HG03139 (cell line): ENCODE results near the gene MOK.

Experiments used
- ATAC-seq: cut with Tn5 transposase; IDR thresholded peaks from one replicate; pipeline ENCODE4 v1.9.1; 2021; ENCODE audit not compliant: unreplicated experiment

Gene MOK

DNA sequence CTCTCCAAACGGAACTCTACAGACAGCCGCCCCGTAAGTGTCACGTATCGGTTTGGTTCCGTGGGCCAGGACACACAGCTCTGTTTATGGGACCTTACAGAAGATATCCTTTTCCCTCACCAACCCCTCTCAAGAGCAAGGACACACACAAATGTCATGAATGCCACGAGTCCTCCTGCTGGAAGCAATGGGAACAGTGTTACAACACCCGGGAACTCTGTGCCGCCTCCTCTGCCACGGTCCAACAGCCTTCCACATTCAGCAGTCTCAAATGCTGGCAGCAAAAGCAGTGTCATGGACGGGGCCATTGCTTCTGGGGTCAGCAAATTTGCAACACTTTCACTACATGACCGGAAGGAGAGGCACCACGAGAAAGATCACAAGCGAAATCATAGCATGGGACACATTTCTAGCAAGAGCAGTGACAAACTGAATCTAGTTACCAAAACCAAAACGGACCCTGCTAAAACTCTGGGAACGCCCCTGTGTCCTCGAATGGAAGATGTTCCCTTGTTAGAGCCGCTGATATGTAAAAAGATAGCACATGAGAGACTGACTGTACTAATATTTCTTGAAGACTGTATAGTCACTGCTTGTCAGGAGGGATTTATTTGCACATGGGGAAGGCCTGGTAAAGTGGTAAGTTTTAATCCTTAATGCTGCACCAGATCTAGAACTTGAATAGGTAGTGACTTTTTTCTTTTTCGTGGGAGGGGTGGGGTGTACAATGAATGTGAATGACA lies 95.6 kb downstream of the MOK start:
- no peak for ATAC-seq

DNA sequence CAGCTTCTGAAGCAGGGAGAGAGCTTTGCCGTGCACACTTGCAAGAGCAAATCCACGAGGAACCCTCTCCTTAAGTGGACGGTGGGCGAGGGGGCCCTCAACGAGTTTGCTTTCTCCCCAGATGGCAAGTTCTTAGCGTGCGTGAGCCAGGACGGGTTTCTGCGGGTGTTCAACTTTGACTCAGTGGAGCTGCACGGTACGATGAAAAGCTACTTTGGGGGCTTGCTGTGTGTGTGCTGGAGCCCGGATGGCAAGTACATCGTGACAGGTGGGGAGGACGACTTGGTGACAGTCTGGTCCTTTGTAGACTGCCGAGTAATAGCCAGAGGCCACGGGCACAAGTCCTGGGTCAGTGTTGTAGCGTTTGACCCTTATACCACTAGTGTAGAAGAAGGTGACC lies 96.2 kb downstream of the MOK start:
- no peak for ATAC-seq

DNA sequence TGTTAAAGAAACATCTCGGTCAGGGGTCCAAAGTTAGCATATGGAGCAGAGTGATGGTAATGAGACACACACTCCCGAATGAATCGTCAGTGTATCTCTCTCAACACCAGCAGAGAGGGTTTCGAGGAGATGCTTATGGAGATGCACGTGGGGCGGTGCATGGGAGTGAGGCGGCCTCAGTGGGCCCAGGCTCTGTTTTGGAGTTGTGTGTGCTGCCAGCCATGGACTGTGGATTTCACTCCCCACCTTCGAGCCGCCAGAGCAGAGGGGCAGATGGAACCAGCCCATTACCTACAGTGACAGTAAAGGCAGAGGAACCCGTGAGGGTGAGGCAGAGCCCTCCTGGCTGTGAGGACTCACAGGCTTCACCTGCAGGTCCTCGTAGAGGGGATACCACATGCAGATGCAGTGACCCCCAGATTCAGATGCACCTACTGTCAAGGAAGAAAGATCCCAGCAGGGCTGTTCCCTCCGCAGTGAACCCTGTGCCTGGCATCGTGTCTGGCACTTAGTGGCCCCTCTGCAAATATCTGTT lies 97.1 kb downstream of the MOK start:
- ATAC-seq: no peak

DNA sequence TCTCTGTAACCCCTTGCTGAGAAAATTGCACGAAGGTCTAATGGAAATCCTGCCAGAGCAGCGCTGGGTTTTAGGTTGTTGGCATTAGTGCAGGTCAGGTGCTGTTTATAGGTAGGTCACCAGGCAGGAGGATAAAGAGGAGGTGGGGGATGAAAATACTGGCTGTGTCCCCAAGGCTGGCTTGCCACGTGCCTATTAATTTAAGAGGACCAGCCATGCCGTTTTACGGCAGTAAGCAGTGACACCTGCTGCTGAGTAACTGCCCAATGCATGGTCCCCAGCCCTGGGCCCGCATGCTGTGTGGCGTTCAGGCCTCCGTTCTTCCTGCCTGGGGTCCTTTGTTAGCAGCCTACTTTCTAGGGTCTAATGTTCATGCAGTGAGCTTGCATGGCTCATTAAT lies 98.0 kb downstream of the MOK start:
- no peak for ATAC-seq

DNA sequence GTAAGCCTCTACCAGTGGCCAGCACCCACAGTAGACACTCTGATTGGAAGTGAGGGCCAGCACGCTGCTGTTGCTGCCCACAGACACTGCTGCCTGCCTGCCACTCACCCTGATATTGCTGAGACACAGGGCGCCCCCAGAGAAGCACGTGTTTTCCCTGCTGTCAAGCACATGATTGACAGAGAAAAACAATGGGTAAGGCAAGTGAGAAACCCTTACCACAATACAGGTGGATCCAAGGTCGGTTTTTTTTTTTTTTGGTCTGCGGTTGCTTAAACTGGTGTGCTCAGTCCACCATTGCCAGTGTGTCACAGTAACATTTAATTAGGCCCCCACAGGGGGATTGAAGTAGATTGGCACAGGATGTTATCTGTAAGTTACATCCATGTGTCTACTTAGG lies 99.4 kb downstream of the MOK start:
- no peak for ATAC-seq

DNA sequence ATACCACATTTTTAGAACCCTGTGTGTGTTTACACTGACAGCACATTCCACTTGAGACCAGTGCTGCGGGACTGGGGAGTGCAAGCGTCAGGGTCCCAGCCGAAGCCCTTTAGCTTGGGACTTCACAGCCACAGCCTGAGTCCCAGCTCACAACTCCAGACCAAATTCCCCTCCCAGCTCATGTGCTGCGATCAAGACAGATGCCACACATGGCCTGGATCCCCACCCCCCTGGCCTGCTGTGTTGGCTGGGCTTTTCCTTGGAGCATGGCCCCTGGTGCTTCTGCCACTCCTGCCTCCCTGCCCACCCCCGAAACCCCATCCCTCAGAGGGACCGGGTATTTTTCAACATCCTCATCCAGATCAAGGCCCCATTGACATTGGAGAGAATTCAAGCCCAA lies 101.6 kb downstream of the MOK start:
- no peak for ATAC-seq

DNA sequence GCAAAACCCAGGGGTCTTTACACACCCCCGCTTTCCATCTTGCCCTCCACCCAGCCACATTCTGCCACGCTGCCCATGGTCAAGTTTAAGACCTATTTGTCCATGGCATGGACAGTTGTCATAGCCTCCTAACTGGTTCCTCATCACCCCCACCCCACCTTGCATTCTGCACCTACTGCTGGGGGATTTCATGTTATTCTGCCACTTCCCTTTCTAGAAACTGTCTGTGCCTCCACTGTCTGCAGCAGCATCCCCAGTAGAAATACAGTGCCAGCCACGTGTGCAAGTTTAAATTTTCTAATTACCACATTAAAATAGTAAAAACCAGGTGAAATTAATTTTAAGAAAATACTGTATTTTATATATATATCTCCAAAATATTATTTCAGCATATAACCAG lies 102.0 kb downstream of the MOK start:
- no peak for ATAC-seq

DNA sequence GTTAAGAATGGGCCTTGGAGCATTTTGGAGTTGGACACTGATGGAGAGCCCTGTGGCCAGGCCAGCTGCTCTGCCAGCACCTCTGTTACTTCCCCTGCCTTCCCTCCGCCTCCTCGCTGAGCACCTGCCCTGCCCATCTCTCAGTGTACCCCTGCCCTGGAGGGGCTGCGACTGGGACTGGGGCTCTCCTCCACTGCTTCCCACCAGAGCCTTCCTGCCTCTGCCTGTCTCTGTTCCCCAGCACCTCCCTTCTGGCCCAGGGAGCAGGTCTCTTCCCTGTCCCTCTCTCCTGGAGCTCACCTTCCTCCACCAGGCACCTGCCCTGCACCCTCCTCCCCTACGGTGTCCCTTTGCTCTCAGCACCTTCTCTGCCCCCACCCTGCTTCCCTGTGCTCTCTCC lies 103.2 kb downstream of the MOK start:
- ATAC-seq: no peak

DNA sequence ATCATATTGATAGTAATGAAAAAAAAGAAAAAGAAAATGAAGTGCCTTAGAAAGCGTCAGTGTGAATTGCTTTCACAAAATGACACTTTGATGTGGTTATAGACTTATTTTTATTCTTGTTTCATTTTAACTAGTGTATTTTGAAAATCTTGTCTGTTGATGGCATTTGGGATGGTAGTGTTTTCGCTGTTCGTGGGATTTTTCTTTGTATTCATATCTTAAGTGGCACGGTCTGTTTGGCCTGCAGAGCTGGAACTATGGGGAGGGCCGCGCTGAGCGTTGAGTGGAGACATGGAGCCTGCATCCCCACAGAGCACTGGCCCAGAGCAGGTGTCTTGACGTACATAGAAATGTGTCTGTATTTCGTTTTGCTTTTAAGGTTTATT lies 103.6 kb downstream of the MOK start:
- no peak for ATAC-seq

DNA sequence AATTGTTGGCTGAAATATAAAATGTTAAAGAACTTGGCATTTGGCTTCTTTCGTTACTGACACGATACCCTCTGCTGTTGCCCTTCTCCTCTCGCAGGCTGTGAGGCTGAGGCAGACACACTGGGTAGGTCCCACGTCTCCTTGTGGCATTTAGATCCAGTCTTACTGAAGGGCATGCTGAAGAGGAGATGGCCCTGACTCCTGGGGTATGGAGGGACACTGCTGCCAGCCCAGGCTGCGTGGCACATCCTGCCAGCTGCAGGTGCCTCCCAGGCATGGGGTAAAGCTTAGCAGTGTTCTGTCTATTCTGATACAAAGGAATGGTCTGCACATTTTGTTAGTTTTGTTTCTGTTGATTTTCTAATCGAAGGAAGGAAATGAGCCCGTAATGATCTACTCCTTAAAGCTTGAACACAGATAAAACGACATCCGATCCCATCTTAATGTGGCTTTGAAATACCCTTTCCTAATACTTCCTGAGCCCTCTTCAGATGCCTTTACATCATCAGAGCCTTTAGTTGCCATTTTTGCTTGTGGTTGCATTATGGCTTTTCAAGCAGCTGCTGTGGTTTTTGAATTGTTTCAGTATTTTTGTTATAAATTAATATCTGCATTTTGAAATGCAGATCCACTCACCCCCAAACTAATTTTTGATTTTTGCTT lies 104.1 kb downstream of the MOK start:
- no peak for ATAC-seq

DNA sequence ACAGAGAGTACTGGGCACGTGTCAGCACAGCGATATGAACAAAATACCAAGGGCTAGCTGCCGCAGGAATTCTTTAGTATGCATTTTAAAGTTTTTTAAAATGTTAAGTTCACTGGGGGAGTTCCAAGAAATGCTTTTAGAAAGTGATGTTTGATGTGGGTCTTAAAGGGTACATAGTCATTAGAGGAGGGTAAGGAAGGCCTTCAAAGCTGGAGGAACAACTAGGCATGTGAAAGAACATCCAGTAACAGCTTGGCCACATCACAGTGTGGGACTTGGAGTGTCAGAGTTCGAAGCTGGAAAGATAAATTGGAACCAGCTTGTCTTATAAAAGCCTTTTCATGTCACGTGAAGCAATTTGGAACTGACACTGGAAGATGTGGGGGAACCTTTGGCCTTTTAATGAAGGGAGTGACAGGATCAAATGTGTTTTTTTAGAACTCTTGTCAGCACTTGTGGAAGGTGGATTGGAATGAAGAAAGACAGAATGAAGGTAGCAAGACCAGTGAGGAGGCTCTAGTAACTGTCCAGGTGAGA lies 107.6 kb downstream of the MOK start:
- no peak for ATAC-seq

DNA sequence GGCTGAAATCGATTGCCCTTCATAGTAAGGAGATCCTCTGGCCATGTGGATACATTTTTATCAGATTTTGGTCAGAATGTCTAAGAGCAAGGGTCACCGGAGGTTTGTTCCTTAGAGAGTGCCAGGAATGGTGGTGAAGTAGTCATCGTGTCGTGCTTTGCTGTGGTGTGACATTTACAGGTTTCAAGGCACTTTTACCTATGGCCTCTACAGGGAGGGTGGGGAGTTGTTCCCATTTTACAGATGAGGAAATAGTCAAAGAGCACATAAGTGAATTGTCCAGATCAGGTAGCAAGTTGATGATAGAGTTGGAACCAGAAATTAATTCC lies 108.1 kb downstream of the MOK start:
- ATAC-seq: no peak

DNA sequence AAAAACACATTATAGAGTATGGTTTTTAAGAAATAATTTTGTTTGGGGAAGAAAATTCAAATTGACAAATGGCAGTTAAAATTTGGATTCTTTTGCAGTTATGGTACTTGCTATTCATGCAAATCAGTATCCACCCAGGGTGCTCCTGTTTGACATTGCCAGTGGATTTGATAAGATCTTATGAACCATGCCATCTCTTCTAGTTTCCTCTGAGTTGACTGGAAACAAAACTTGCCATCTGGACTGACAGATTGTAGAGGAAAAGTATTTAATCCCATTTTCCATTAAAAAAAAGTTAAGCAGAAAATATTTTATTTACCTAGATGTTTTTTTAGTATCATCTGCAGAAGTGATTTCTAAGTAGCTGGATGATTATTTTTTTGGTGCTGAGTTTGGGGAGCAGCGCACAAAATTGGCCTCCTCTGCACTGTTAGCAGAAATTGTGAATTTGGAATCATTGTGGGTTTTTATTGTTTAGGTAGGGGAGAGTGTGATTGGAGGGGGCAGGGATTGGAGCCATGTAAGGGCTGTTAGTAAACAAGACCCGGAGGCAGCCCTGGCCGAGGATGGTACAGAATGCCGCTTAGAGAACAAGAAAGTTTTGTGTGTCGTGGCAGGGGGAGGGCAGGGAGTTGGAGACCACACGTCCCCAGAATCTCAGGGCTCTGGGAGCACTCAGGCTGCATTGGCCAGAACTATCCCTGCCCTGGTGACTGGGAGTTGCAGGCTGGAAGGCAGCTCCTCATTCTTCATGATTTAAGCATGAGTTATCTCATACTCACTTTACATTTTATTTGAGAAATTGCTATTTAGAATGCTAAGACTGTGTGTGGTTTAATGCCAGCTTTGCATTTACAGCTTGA lies 108.7 kb downstream of the MOK start:
- no peak for ATAC-seq

DNA sequence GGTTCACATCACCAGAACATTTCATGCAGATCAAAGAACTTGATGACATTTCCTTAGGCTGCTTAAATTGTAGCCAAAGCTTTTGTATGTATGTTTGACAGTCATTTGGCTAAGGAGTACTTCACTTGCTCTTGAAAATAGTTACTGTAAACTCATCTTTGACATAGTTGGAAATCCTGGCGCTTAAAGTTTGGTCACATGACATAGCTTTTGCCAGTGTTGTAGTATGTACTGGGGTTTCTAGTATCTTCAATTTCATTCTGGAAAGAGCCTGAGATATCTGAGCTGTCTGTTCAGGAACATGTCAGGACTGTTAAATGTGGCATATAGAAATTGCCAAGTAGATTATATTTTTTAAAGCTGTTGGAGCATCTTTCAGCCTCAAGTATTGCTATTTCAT lies 109.5 kb downstream of the MOK start:
- ATAC-seq: no peak

DNA sequence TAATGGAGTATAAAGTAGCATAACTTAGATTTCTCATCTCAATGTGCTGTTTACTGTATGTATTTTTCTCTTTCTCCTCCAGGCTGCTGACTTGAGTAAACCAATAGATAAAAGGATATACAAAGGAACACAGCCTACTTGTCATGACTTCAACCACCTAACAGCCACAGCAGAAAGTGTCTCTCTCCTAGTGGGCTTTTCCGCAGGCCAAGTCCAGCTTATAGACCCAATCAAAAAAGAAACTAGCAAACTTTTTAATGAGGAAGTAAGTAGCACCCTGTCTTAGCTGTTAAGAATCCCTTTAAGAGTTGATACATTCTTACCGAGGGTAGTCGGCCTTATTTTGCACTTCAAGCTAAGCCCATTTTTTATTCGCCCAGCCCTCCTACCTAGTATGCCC lies 110.1 kb downstream of the MOK start:
- no peak for ATAC-seq

DNA sequence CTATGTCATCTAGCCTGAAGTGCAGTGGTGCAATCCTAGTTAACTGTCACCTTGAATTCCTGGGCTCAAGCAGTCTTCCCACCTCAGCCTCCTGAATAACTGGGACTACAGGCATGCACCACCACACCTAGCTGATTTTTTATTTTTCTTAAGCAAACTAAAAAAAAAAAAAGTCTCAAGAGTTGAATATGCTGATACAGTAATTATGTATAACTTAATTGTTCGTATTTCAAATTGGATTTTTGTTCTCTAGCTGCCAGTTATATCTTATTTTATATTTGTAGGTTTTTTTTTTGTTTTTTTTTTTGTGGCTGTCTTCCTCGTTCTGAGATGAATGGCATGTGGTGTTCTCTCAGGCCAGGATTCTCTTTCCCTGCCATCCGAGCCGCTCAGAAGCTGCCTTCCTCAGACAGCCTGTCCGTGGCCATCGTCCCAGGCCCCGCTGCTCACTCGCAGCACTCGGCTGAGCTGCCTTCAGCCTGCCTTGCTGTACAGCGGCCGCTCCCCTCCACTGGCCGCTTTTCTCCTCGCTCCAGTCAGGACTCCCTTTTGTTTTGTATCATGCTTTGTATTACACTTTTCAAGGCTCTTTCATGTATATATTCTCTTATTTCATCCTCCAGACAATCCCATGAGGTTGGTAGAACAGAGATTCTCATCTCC lies 112.0 kb downstream of the MOK start:
- ATAC-seq: no peak

DNA sequence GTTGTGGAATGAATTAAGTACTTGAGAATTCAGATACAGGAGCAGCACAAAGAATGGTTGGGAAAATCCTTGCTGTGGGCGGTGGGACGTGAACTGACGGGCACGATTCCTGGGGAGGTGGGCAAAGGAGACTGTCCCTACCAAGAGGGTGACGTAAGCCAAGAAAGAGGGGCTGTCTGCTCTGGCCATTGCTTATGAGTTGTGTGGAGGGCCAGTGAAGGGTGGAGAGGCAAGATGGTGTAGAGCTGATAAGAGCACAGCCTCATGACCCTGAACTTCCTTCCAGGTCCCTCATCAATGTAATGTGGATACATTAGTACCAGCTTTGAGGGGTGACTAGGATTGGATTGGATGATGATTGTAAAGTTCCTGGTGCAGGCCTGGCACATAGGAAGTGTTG lies 115.1 kb downstream of the MOK start:
- ATAC-seq: no peak

DNA sequence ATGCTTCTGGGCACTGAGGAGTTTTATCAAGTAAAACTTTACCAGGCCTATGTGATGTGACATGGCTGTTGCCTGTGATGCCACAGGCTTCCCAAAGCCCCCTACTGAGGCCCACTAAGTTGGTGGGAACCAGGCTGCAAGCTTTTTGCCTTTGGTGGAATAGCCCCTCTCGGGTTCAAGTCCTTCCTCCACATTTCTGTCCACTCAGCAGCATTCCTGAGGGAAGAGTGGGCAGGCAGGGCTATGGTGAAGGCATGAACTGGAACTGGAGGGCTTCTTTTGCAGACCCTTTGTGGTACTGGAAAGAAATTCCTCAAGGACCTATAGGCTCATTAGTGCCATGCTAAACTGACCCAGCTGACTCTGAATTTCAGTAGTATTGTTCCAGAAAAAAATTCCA lies 116.8 kb downstream of the MOK start:
- ATAC-seq: no peak

DNA sequence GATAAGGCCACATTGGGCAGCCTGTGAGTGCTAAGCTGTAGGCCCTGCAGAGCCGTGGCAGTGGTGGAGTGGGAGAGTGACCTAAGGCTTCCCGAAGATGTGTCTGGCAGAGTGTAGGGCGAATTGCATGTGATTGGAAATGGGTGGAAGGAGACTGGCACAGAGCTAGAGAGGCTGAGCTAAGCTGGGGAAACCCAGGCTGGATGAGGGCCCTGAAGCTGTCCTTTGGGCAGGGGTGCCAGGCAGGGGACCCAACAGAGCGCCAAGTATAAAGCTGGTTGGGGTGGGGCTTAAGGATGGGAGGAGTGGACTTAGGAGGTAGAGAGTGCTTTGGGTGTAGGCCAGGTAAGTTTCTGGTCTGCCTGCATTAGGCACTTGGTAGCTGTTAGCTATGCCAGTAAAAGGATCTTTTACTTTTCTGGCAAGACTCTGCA lies 117.4 kb downstream of the MOK start:
- ATAC-seq: no peak

DNA sequence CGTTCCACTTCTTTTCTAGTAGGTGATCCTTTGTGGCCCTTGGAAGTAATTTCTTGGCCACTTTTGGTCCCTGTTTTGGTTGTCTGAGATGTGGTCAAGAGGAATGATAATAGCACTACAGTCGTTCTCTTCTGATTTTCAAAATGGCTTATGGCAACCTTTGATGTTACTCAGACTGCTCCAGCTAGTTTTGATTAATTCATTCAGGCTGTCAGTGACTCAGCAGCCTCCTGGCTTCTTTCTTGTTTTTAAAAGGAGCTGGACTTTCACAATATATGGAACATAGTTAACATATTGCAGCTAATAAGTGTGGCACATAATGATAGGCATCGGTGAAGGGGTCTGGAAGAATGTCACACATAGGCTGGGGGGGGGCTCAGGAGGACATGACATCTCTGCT lies 117.9 kb downstream of the MOK start:
- ATAC-seq: no peak

DNA sequence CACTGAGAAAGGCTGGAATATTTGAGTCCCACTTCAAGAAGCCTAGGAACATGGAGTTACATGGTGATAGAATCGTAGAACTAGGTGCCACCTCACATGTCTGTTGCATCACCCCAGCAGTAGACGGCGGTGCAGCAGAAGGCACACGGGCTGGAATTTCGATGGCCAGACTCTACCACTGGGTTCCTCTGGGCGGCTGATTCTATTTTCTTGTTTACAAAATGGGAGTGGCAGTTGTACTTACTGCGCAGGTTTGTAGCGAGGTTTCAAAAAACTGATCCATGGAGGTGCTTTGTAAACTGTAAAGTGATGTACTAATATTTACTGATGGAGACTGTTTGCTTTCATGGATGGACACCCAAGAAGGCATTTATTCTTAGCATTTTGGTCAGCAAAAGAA lies 119.6 kb downstream of the MOK start:
- no peak for ATAC-seq
